NCI-H1092 treated with DMSO at 0.1 percent for 48 hours (cell line): Measurements from ENCODE around the gene BCAS3.
"Not testable (repeated sequence)": the region's sequence is repeated elsewhere in the genome, so short reads cannot be mapped to it uniquely, and the experiment has no call there.

Experiments
- DNase-seq: peaks from one replicate; lab custom pipeline; 2025; lab: John Stamatoyannopoulos, UW

The BCAS3 gene

GRCh38 chr17:60747069-60747808, 69.6 kb downstream of the BCAS3 start:
- no peak for DNase-seq

DNA sequence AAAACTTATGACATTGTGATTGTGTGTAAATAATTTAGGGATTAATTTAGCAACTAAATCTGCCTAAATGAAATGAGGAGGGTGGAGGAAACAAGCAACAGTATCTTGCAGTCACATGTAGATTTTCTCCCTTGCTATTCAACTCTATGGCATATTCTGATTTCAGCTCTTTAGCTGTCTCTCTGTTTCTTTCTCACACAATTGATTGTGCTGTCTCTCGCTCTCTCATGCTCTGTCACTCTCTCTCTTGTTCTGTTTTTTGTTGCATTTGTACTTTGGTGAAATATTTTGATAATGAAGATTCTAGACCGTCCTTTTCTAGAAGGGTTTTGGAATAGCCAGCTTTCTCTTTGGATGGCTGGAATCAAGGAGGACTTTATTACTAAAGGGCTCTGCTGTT, 70.6 kb downstream of the BCAS3 start:
- no peak for DNase-seq

GRCh38 chr17:60749050-60749449, 71.4 kb downstream of the BCAS3 start:
- no peak for DNase-seq

- no peak for DNase-seq
Observed at GRCh38 chr17:60749708-60750107, 72.1 kb downstream of the BCAS3 start.

- DNase-seq = no peak
Observed at GRCh38 chr17:60750640-60751039, 73.0 kb downstream of the BCAS3 start.

GRCh38 chr17:60751884-60752283, 74.2 kb downstream of the BCAS3 start:
- no peak for DNase-seq

- no peak for DNase-seq
Observed at GRCh38 chr17:60752873-60753577, 75.4 kb downstream of the BCAS3 start.

- DNase-seq = no peak
Observed at GRCh38 chr17:60754057-60754604, 76.5 kb downstream of the BCAS3 start.

GRCh38 chr17:60756798-60757197, 79.1 kb downstream of the BCAS3 start:
- not testable (repeated sequence) for DNase-seq

DNA sequence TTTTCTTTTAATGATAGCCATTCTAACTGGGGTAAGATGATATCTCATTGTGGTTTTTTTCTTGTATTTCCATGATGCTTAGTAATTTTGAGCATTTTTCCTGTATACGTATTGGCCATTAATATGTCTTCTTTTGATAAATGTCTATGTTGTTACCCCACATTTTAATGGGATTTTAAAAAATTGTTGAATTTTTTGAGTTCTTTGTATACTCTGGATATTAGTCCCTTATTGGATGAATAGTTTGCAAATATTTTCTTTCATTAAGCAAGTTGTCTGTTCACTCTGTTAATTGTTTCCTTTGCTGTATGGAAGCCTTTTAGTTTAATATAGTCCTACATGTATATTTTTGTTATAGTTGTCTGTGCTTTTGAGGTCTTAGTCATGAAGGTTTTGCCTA, 79.8 kb downstream of the BCAS3 start:
- DNase-seq = no peak

DNA sequence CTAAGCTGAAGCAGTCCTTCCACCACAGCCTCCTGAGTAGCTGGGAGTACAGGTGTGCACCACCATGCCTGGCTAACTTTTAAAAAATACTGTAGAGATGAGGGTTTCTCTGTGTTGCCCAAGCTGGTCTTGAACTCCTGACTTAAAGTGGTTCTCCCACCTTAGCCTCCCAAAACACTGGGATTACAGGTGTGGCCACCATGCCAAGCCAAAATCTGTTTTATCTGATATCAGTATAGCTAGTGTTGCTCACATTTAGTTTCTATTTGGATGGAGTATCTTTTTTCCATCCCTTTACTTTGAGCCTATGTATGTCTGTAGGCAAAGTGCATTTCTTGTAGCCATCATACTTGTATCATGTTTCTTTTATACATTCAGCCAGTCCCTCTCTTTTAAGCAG, 82.1 kb downstream of the BCAS3 start:
- no peak for DNase-seq

- DNase-seq = not testable (repeated sequence)
Observed at GRCh38 chr17:60761301-60761700, 83.7 kb downstream of the BCAS3 start.

DNA sequence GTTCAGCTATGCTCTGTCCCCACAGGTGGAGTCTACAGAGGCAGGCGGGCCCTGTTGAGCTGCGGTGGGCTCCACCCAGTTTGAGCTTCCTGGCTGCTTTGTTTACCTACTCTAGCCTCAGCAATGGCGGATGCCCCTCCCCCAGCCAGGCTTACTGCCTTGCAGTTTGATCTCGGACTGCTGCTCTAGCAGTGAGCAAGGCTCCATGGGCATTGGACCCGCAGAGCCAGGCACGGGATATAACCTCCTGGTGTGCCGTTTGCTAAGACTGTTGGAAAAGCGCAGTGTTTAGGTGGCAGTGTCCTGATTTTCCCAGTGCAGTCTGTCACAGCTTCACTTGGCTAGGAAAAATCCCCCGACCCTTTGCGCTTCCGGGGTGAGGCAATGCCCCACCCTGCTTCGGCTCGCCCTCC, 89.1 kb downstream of the BCAS3 start:
- DNase-seq = no peak

GRCh38 chr17:60767744-60768308, 90.2 kb downstream of the BCAS3 start:
- DNase-seq = no peak

GRCh38 chr17:60769327-60769726, 91.7 kb downstream of the BCAS3 start:
- DNase-seq = no peak

GRCh38 chr17:60770946-60771422, 93.3 kb downstream of the BCAS3 start:
- no peak for DNase-seq

- not testable (repeated sequence) for DNase-seq
Observed at GRCh38 chr17:60771621-60772020, 94.0 kb downstream of the BCAS3 start.

DNA sequence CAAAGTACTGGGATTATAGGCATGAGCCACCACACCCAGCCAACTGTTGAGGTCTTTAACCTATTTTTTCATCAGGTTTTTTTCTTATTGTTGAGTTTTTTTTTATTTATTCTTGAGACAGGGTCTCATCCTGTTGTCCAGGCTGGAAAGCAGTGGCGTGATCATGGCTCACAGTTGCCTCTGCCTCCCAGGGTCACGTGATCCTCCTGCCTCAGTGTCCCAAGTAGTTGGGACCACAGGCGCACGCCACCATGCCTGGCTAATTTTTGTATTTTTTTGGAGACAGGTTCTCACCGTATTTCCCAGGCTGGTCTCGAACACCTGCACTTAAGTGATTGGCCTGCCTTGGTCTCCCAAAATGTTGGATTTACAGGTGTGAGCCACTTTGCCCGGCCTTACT, 95.9 kb downstream of the BCAS3 start:
- DNase-seq = no peak

GRCh38 chr17:60781880-60782412, 104.3 kb downstream of the BCAS3 start:
- DNase-seq = no peak

GRCh38 chr17:60782742-60783141, 105.1 kb downstream of the BCAS3 start:
- no peak for DNase-seq

DNA sequence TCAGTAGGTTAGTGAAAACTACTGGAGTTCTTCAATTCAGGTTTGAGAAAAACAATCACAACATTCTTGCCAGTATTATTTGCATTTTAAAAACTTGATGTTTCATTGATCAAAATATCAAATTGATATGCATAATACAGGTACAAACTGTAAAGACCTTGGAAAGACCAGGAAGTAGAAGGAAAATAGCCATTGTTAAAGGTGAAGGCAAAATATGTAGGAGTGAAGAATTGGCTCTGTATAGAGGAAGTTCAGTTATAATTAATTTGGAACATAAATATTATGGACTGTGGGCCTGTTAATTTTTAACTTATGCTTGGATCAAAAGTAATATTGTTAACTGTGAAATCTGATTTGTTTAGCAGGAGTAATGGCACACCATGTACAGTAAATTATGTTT, 112.6 kb downstream of the BCAS3 start:
- no peak for DNase-seq

GRCh38 chr17:60792250-60792898, 114.7 kb downstream of the BCAS3 start:
- no peak for DNase-seq
